ENCODE results near the gene ADGB.

ADGB gene

DNA sequence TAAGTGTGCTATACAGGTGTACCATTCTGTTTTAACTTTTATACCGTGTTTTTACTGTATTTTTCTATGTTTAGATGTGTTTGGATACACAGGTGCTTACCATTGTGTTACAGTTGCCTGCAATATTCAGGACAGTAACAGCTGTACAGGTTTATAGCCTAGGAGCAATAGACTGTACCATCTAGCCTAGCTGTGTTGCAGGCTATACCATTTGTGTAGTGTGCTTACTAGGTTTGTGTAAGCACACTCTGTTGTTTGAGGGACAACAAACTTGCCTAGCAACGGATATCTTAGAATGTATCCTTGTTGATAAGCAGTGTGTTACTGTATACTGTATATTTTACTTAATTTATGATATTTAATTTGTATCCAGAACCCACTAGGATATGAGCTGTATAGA is 35.2 kb downstream of the ADGB start:
- DNase-seq (ENCODE audit: low read depth): no peak

DNA sequence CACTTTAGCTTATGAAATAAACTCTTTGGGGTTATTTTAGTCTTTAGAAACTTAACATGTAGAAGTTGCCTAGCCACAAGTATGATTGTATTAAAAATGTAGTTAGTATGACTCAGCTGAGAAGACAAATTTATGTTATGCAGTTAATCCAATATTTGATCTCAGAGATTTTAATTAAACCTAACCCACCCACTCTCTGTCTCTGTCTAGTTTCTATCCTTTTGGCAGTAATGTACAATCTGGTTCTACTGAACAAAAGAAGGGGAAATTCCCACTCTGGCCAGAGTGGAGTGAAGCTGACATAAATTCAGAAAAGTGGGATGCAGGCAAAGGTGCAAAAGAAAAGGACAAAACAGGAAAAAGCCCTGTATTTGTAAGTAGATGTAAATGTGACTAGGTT is 36.4 kb downstream of the ADGB start:
- no peak for DNase-seq (ENCODE audit: low read depth)

DNA sequence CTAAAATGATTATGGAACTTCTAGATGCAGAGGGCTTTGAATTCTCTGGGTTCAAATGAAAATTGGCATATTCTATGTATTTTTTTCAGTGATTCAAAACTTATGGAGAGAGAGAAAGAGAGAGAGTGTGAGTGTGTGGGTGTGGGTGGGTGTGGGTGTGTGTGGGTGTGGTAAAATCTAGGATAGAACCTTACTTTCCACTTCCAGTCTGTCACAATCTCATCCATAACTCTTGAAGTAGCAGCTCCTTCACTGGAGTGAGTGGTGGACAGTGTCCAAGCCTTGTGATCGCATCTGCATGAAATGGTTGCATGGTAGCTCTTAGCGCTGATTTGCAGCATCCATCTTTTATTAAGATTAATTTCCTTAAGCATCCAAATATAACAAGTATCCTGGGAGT is 37.7 kb downstream of the ADGB start:
- DNase-seq (ENCODE audit: low read depth): no peak

DNA sequence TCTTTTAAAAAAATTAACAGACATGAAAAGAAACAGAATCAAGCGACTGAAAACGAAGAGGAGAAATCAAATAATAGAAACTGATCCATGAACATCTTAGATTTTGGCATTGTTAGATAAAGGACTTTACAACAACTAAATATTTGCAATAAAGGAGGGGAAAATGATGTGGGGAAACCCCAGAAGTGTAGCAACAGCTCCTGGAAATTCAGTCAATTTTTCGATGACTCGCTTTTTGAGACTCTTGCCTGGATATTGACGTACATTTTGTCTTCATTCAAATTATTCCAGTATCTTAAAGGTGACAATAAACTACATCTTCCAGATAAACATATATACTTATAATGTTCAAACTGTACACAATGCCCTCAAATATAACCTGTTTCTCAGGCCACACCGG is 44.1 kb downstream of the ADGB start:
- no peak for DNase-seq (ENCODE audit: low read depth)

DNA sequence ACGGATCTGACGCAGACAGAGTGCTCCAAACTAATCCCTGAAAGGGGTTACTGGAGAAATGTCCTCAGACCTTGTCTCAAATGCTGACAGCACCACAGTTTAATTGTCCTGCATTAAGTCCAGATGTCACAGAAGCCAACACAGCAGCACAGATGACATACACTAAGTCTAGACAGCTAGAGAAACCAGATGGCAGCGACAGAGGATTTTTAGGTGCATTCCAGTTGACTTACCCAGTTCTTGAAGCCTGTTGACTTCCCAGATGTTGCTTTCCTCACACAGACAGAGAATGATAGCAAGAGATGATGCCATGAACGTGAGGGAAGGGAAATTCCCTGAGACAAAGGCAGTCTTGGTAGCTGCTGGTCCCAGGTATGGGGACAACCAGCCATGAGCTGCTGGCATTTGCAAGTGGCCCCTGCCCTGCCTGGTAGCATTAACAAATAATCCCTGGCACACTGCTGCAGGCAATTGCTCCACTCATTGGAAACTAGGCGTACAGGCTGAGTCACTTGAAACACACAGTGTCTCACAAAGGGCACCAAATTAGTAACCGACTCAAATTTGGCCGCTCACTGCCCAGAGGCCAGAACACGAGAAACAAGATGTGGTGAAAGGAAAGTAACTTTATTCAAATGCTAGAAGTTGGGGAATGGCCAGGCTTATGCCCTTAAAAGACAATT is 52.2 kb downstream of the ADGB start:
- DNase-seq (ENCODE audit: low read depth): no peak

DNA sequence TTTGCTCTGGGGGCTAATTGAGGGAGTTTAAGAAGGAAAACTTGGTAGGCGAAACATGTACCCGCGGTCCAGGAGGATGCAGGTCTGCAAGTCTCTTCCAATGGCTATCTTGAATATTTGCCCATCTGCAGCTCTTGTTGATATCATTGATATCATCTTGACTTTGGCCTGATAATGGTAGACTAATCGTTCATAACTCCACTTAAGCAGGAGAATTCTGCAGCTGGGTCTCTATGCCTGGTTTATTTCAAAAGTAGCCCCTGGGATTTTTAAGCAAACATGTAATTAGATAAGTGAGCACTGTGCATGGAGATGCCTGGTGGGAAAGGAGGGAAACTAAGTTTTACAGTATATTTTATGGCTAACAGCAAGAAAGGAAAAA is 52.7 kb downstream of the ADGB start:
- DNase-seq (ENCODE audit: low read depth): no peak

DNA sequence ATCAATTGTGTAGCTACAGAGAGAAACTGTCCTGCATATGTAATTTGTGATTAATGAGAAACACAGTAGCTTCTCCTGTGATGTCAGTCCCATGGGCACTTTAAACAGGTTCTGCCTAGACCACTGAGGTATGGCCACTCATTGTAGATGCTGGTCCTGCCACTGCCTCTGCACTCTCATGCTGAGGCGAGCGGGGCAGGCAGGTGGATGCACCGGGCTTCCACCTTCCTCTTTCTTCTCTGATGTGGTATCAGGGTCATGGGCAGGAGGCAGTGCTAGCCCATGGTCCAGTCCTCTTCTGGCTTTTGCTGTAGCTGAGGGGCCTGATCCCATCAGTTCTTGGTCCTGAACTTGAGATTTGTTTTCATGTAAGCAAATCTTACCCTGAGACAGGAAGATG is 58.7 kb downstream of the ADGB start:
- no peak for DNase-seq (ENCODE audit: low read depth)

- no peak for DNase-seq (ENCODE audit: low read depth)
These were observed 66.1 kb downstream of the ADGB start for GRCh38 chr6:146664871-146665360.

DNA sequence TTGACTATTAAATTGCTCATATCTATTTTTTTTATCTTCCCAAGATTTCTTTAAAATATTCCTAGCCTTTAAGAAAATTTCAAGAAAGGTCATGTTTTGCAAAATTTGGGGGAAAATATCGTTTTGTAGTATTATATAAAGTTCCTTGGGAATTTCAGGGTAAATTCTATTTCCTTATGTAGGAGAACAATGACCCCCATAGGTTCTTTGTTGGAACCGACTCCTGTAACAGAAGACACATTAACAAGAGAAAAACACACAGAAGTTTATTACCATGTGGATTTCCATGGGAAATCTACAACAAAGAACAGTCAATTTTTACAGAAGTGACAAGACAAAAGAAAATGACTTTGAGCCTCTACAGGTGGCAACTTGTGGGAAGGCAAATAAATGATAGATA is 68.1 kb downstream of the ADGB start:
- DNase-seq (ENCODE audit: low read depth): no peak

- no peak for DNase-seq (ENCODE audit: low read depth)
These were observed 71.4 kb downstream of the ADGB start for GRCh38 chr6:146670161-146670560.

DNA sequence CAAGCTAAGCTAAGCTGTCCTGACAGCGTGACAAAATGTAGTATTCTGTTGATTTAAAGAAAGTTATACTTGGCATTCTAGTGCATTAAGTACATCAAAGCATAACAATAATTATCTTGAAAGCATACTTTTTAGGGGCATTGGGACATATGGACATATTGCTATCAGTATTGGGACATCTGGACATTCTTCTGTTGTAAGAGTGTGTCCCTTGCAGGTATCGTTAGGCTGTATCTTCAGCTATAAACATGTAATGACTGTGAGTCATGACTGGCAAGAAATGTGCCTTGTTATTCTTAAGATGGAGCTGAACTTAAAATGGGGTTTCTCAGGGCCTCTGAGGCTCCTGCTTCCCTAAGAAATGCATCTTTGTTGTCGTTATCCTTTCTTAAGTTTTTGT is 74.3 kb downstream of the ADGB start:
- no peak for DNase-seq (ENCODE audit: low read depth)

DNA sequence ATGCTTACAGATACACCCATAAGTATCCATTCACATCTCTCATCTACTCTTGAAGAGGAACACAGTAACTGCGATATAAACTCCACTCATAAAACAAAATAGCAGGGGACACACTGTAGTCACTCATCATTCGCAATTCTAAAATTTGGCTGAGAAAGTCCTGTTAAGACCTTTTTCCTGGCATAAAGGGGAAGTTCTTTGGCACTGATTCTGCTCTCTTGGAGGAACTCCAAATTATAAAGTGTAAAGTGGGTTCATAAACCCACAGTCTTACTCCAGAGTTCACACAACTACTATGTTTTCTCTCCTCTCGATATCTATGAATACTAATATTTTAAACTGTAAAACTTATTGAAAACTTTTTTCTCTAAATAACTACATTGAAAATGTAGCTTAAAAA is 80.6 kb downstream of the ADGB start:
- DNase-seq (ENCODE audit: low read depth): no peak

GRCh38 chr6:146682919-146683318 is 84.1 kb downstream of the ADGB start:
- DNase-seq (ENCODE audit: low read depth): no peak

DNA sequence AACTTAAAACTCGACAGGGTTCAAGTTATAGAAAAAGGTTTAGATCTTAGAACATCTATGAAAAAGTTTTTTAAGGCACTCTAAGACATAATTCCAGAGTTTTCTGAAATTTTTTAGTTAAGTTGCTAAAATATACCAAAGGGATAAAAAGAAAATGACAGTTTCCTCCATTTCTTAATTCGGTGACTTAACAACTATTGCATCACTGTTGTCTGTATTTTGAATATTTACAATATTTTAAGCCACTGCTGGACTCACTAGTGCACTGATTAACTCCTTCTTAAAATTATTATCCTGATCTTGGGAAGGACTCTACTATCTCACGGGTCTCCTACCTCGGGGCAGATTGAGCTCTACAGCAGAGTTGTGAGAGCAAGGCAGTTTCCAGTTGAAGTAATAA is 91.0 kb downstream of the ADGB start:
- no peak for DNase-seq (ENCODE audit: low read depth)

DNA sequence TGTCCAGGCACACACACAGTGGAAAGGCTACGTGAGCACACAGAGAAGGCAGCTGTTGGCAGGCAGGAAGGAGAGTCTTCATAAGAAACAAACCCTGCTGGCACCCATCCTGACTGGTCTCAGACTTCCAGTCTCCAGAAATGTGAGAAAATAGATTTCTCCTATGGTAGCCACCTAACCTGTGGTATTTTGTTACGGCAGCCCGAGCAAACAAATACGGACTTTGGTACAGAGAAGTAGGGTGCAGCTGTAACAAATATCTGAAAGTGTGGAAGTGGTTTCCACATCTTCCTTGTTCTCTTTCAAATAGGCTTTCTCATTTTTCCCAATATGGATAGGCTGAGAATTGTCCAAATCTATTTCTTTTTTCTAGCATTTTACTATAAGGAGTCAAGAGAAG is 94.6 kb downstream of the ADGB start:
- no peak for DNase-seq (ENCODE audit: low read depth)

GRCh38 chr6:146697921-146698320 is 99.1 kb downstream of the ADGB start:
- DNase-seq (ENCODE audit: low read depth): no peak

- no peak for DNase-seq (ENCODE audit: low read depth)
These were observed 101.4 kb downstream of the ADGB start for GRCh38 chr6:146700078-146700686.

DNA sequence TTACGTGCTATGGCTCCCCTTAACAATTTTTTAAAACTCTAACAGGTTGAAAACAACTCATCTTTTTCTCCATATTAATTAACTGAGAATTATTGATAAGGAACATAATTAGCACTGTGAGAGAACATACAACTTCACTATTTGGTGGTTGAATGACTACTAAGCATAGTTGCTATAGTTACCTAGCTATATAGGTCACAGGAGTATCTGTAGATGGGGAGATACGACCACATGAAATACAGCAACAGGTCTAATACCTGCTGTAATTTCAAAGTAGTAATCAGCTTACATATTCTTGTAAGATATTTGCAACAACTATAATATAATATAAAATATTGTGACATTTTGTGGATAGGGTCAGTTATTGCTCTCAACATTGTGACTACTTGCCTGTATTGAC is 102.9 kb downstream of the ADGB start:
- no peak for DNase-seq (ENCODE audit: low read depth)

GRCh38 chr6:146709036-146709622 is 110.4 kb downstream of the ADGB start:
- DNase-seq (ENCODE audit: low read depth): no peak

GRCh38 chr6:146719387-146719786 is 120.6 kb downstream of the ADGB start:
- no peak for DNase-seq (ENCODE audit: low read depth)

- DNase-seq (ENCODE audit: low read depth): no peak
These were observed 140.9 kb downstream of the ADGB start for GRCh38 chr6:146739696-146740095.

DNA sequence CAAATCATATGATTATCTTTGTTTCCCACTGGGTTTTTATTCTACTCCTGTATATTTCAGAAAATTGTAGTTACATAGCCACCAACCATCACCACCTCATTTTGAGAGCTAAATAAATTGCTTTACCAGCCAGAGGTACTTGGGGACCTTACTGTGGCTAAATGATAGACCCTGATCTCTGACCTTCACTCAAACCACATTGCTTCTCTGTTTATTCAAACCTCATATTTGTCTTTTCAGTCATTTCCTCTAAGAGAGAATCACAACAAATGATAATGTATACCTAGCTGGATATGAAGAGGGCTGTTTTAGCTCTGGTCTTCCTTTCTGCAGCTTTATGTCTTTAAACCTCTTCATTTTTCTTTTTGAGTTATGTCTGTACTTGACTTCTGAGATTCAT is 142.8 kb downstream of the ADGB start:
- no peak for DNase-seq (ENCODE audit: low read depth)

GRCh38 chr6:146753306-146753705 is 154.5 kb downstream of the ADGB start:
- no peak for DNase-seq (ENCODE audit: low read depth)

DNA sequence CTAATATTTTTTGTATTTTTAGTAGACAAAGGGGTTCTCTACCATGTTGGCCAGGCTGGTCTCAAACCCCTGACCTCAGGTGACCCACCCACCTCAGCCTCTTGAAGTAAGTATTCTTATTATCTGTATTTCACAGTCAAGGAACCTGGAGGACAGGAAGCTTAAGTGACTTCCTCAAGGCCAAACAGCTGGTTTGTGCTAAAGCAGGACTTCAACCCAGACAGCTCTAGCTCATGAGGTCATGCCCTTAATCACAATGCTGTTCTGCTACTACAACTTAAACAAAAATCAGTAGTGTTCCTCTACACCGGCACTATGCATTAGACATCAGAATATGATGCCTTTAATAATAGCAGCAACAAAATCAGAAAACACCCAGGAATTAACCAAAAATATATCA is 168.9 kb downstream of the ADGB start:
- DNase-seq (ENCODE audit: low read depth): no peak

Measured in activated T-helper 9 cell treated with anti-CD3 and anti-CD28 coated beads, Interleukin-2, amount 50 U/mL, for 16 hours (primary cell).